Fibroblast of the conjunctiva (primary cell): ENCODE results near the gene GRAMD1B.
"Not testable (repeated sequence)": the region's sequence is repeated elsewhere in the genome, so short reads cannot be mapped to it uniquely, and the experiment has no call there.

ENCODE experiments used
- DNase-seq: peaks from one replicate; pipeline ENCODE4 v3.0.0-alpha.2; 2010; ENCODE audit warnings: low read depth

GRAMD1B gene

DNA sequence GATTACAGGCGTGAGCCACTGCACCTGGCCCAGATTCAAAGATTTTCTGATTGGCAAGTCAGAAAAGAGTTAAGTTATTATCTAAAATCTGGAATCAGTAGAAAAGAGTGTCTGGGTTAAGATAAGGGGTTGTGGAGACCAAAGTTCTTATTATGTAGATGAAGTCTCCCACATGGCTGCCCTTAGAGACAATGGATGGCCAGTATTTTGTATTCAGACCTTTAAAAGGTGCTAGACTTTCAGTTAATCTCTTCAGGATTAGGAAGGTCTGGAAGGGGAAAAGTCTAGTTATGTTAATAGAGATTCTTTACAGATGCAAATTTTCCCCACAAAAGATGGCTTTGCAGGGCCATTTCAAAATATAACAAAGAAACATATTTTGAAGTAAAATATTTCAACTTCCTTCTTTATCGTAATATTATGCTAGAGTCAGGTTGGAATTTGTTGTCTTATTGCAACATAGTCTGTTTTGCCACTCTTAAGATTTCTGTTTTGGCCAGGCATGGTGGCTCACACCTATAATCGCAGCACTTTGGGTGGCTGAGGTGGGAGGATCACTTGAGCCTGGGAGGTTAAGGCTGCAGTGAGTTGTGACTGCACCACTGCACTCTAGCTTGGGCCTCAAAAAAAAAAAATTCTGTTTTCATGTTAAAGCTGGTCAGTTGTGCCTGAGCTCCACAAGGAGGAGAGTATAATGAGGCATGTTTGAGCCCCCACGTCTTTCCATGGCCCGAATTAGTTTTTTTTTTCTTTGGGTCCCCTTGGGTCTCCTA lies 14.0 kb downstream of the GRAMD1B start:
- no peak for DNase-seq

DNA sequence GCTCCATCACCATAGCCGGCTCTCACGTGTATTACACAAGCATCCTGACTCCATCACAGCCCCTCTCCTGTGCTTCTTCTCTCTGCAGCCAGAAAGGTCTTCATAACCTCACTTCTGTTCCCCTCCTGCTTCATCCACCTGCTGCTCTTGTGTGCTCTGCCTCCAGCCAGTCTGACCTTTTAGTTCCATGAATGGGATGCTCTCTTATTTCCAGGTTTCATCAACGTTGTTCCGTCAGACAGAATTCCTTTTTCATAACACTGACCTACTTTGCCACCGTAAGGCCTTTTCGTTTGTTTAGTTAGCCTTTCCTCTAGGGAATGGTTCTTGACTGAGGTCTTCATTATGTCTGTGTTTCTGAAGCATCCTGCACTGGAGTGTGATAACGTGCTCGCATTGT lies 18.8 kb downstream of the GRAMD1B start:
- no peak for DNase-seq

DNA sequence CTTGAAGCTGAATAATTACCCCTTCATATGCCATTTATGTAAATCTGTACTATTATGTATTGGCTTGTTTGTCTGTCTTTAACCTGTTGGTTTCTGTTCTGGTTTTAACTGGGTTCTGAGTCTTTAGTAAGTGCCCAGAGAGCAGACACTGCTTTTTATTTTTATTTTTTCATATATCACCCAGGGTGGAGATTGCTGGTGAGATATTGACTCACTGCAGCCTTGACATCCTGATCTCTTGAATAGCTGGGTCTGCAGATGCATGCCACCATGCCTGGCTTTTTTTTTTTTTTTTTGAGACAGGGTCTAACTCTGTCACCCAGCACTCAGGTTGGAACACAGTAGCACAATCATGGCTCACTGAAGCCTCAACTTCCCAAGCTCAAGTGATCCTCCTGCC lies 19.4 kb downstream of the GRAMD1B start:
- no peak for DNase-seq

DNA sequence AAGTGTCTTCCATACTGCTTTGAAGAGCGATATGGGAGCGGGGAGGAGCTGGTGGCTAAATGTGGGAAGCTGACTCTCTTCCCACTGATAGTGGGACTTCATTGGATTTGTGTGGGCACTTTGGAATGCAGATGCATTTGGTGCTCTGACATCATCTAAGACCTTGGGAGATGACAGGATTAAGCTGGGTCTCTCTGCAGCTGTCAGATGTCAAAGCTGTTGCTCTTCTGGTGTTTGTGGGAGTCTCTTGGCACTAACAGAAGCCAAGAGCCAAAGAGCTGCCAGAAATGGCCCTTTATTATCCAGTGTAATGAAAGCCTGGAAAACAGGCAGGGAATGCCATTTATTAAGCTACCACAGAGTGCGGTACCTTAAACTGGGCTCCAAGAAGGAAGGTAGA lies 20.6 kb downstream of the GRAMD1B start:
- no peak for DNase-seq

DNA sequence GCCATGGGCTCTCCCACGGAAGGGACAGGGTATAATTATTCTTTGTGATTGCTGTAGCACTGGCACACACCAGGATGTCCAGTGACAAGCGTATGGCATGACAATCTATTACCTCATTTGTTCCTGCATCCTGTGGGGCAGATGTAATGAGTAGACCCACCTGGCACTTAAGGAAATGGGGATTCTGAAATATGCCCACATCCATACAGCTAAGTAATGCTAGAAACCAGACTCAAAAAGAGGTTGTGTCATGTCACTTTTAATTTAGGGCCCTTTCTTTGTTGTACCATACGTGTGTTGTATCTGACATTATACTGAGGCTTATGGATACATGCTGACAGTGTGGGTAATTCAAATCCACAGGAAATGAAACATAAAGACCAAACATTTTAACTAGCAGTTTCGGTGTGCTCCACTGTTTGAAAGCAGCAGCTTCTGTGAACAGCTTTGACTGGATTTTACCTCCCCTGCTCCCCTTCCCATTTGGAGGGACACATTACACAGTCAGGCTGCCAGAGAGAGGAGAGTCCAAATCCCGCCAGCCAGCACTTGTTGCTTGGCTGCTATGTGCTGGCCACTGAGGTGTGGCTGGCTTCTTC lies 21.2 kb downstream of the GRAMD1B start:
- no peak for DNase-seq

DNA sequence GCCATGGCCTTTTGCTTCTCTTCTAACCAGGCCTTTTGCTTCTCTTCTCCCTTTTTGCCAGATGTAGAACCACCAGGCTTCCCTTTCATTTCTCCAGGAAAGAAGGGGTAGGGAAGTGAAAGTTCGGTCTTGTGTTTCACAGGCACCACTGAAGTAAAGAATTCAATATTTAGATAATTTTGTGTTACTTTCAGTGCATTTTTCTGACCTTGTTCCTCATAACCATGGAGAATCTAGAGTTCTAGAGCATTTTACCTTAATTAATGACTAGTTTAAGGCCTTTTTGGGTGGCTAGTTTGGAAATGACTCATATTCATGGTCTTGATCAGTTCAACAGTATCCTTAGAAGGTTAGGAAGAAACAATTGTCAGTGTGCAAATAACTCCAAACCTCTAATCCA lies 22.7 kb downstream of the GRAMD1B start:
- DNase-seq = no peak

DNA sequence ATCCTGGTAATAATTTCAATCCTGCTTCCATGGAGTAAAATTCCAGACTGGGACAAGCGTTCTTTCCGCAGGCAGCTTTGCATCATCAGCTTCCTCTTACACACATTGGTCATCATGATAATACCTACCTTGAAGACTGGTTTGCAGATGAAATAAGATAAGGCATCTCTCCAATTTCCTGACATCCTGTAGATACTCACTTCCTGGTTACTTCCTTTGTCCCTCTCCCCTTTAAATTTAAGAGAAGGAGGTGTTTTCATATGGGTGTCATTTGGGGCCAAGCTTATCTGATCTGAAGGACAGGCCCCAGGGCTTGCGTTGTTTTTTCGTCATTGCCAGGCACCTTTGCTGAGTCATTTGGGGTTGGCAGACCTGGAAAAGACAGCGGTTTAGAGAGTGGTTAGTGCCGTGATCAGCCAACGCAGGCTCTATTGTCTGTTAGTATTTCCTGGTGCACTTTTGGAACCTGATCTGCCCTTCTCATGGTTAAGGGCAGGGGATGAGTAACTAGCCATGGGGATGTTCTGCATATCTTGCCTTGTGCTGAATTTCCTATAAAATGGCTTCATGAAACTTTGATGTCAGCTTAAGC lies 24.1 kb downstream of the GRAMD1B start:
- no peak for DNase-seq

DNA sequence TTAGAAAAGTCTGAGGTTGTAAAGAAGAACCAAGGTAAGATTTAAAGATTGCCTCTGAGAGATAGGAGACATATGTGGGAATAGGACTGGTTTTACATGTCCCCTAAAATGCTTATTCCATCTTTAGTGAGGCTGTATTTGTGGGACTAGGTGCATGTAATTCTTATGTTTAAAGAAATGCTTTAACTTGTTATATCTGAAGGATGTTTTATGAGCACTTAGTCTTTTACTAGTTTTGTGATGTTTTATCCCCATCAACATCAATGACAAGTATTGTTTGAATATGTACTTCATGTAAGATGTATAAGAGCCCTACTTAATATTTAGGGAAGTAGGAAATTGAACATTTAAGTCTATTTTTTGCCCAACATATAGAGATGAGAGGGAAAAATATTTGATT lies 24.7 kb downstream of the GRAMD1B start:
- DNase-seq = no peak

DNA sequence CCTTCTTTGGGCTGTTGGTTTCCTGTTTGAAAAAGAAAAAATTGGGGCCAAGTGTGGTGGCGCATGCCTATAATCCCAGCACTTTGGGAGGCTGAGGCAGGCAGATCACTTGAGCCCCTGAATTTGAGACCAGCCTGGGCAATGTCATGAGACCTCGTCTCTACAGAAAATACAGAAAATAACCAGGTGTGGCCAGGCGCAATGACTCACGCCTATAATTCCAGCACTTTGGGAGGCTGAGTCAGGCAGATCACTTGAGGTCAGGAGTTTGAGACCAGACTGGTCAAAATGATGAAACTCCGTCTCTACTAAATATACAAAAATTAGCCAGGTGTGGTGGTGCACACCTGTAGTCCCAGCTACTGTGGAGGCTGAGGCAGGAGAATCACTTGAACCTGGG lies 26.4 kb downstream of the GRAMD1B start:
- DNase-seq = not testable (repeated sequence)

DNA sequence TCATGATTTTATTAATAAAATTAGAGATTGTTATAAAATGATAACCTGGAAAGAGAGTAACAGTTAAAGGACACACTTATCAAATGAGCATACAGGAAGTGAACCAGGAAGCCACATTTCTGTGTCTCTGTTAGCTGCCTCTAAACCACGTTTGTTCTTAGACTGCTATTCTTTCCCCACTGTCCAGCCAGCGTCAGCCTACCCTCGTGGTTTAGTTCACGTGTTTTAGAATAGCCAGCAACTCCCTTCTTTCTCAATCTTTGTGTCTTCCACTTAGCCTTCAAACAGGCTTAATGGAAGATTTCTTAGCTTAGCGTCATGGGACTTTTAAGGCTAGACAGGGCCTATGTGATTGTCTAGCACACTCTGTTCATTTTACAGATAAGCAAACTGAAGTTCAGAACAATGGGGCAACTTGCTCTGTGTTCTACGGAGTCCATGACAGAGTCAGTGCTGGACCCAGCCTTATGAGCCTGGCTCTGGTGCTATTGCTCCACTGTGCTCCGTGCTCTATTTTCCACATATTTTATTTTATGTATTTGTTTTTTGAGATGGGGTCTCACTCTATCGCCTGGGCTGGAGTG lies 27.2 kb downstream of the GRAMD1B start:
- DNase-seq = no peak

DNA sequence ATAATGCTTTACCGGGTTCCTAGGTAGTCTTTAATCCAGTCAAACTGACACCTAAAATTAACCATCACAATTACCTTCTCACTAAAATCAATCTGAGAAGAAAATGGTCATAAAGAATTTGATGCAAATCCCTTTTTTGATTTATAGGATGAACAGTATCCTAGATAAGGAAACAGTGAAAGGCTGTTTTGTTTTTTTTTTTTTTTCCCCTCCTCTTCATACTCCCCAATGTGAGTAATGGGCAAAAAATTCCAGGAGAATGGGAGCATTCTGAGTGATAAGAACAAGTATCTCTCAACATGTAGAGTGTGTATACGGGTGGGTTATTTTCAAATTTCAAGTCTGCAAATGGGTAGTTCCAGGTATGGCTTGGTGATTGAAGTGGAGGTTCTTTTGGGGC lies 28.4 kb downstream of the GRAMD1B start:
- DNase-seq = no peak

DNA sequence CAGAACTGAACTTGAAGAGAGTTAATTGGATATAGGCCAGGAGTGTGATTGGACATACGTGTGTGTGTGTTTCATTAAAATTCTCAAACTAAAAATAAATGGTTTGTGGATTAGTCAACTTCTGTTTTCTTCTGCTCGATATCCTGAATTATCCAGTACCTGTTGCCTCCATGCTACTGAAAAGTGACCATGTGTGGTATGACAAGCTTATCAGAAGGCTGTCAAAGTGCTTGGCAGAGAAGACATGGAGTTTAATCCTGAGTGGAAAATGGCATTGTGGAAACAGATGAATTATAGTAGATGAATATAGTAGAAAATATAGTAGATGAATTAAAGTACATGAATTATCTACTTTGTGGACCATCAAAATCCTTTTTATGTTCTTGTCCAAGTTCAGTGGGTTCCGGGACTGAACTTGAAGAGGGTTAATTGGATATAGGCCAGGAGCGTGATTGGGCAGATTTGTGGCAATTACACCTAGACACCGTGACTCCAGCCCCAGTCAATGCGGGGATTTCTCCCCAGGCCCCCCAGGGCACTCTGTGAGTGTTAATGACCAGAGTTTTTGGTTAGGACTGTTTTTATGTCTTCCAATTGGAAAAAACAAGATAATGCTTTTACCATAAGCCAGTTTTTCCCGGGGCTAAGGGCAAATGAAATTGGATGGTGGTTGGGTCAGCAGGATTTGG lies 30.1 kb downstream of the GRAMD1B start:
- DNase-seq = no peak

DNA sequence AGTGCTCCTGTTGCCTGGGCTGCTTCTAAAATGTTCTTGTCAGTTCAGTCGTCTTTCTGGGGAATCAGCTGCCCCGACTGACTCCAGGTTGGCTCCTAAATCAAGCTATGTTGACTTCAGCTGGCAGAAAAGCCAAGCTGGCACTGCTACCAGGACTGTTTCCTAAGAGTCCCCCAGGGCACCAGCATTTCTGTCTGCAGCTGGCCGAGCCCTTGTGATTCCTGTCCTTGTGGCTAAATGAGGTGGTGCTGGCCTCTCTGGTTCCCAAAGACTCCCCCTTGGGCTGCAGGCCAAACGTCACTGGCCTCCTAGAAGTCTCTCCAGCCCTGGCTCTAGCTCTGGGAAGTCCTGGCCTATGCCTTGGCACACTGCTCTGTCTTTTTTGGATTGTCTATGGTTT lies 31.1 kb downstream of the GRAMD1B start:
- DNase-seq = no peak

DNA sequence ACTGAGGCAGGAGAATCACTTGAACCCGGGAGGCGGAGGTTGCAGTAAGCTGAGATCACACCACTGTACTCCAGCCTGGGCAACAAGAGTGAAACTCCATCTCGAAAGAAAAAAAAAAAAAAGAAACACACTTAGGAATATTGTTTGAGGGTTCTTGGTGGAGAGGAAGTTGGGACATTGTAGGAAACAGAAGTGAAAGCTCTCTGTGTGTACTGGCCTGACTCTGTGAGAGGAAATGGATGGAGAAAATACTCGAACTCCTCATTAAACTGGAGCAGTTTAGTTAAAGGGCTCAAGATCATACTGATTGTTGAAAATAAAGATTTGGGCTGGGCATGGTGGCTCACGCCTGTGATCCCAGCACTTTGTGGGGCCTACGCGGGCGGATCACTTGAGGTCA lies 35.6 kb downstream of the GRAMD1B start:
- not testable (repeated sequence) for DNase-seq

DNA sequence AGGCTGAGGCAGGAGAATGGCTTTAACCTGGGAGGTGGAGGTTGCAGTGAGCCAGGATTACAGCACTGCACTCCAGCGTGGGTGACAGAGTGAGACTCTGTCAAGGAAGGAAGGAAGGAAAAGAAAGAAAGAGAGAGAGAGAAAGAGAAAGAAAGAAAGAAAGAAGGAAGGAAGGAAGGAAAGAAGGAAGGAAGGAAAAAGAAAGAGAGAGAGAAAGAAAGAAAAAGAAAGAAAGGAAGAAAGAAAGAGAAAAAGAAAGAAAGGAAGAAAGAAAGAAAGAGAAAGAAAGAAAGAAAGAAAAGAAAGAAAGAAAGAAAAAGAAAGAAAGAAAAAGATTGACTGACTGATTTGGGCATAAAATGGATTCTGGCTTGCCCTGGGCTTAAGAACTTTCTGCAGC lies 36.1 kb downstream of the GRAMD1B start:
- DNase-seq = not testable (repeated sequence)

DNA sequence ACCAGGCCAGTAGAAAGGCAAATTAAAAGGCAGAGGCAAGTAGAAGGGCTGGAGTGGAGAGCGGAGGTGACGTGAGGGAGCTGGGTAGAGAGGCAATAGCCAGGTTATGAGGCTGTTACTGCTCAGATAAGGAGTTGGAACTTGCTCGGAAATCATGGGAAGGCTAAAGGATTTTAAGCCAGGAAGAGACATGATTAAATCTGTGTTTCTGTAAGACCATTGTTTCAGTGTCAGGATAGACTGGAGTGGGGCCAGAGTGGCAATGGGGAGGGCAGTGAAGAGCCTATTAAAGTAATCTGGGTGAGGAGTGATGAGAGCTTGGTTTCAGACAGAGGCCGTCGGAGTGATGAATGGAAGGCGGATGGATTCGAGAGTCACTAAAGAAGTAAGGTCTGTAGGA lies 39.0 kb downstream of the GRAMD1B start:
- DNase-seq = no peak

DNA sequence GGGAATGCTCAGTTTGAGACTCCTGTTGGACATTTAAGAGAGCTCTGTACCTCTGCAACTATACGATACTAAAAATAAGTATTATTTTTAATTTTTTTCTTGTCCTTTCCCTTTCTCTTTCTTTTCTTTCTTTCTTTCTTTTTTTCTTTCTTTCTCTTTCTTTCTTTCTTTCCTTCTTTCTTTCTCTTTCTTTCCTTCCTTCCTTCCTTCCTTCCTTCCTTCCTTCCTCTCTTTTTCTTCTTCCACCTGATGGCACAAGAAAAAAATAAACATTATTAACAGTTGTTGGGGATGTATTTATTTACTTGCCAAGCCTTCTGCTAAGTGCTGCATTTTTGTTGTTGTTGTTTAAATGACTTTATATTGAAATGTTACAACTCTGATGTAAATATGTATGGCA lies 39.5 kb downstream of the GRAMD1B start:
- DNase-seq = no peak

DNA sequence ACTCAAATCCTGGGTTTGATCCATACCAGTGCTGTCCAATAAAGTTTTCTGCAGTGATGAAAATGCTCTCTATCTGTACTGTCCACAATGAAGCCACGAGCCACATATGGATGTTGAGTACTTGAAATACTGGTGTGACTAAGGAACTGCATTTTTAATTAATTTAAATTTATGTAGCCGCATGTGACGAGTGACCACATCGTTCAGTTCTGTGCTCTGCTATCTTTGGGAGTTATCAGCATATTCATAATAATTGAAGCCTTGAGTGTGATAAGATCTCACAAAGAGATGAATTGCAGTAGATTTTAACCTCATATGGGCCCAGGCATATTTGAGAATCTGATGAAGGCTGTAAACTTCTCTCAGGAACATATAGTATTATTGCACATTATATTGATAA lies 40.8 kb downstream of the GRAMD1B start:
- no peak for DNase-seq

DNA sequence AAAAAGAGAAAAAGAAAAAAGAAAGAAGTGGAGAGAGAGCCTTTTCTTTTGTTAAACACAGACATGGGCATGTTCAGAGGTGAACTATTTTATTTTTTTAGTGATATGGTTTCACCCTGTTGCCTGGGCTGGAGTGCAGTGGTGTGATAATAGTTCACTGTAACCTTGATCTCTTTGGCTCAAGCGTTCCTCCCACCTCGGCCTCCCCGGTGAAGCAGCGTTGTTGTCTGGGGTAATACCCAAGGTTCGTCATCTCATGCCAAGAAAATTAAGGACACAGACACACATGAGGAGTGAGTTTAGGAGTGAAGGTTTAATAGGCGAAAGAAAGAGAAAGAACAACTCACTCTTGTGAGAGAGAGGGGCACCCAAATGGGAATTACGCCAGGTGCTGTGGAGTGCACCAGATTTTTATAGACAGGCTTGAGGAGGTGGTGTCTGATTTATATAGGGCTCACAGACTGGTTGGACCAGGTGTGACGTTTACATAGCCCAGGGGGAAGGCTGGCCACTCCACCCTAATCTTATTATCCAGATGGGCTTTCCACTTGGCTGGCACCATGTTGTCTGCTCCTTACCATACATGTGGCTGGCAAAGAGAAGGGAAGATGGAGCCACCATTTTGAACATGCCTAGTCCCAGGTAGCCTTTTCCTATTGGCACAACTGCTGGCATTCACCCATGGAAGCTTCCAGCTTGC lies 42.3 kb downstream of the GRAMD1B start:
- no peak for DNase-seq

DNA sequence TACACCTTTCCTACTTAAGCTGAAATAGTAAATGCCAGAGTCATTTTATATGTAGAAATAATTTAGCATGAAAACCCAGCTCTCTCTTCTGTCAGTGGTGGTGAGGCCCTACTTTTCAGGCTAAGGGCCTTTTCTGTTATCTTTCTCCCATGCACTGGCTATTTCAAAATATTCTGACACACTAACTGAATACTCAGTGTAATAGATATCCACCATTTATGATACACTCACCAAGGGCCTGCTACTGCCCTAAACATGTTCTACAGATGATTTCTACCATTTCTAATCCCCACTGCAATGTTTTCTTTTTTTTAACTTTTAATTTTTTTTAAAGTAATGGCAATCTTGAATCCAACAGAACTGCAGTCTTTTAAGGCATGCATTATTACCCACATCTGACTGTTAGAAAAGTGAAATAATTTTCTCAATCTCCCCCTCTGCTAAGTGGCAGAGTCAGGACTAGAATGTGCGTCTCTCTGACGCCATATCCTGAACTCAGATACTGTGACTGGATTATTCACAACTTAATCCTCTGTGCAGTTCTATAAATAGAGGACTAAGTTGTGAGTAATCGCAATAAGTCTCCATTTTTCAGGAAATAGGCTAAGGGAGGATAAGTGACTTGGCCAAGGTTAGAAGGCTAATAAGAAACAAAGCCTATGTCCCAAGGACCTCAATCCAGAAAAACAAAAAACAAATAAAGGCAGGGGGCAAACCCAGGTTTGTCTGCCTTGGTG lies 44.0 kb downstream of the GRAMD1B start:
- peak; percentile 20 for DNase-seq

DNA sequence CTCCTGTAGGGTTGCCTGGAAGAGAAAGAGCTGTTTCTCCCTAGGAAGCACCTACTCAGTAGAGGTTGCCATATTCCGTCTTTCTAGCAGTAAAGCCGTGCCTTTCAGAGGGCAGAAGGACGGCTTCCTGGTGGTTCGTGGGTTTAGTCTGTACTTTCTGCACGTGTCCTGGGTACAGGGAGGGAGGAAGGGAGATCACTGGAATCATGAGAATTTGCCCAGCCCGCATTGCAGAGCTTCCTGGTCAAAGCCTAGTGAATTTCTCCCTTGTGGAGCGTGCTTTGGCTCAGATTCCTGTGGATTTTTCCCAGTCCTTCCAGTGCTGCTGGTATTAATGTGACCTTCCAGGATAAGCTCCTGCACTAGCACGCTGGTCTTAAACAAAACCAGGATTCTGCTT lies 44.9 kb downstream of the GRAMD1B start:
- no peak for DNase-seq
